ENCODE data around the gene CST8.

GRCh38 chr20:23479043-23479442, 11.9 kb upstream of the CST8 start:
- no peak for TF ChIP-seq CTCF (conservative IDR thresholded peaks at IDR 0.05; ENCODE audit: low read length)
- TF ChIP-seq EZH2phosphoT487 (IDR thresholded peaks at IDR 0.05; ENCODE audit: borderline replicate concordance) = no peak

Data from Loucy (cell line).